ES-I3 (cell line): ENCODE measurements around the gene DMD.

ENCODE experiments used
- H3K36me3 ChIP-seq: 2 replicates; pipeline ENCODE4 v1.6.1; 2013; ENCODE audit warnings: mild to moderate bottlenecking, low read length, control low read depth, moderate library complexity; ENCODE audit not compliant: insufficient read depth
- H3K4me1 ChIP-seq: 2 replicates; pipeline ENCODE4 v1.6.1; 2013; ENCODE audit warnings: mild to moderate bottlenecking, control low read depth, low read length; ENCODE audit not compliant: insufficient read depth
- H3K9ac ChIP-seq: 2 replicates; pipeline ENCODE4 v1.6.1; 2013; ENCODE audit warnings: low read depth, mild to moderate bottlenecking, low read length, moderate library complexity
- H3K9me3 ChIP-seq: 2 replicates; pipeline ENCODE4 v1.6.1; 2013; ENCODE audit warnings: mild to moderate bottlenecking, low read length, moderate library complexity; ENCODE audit not compliant: control insufficient read depth, insufficient read depth

The DMD gene

GRCh38 chrX:33211356-33212260 is at the start of gene DMD:
Gene DMD, minus strand, starts transcription at chrX:33211549. Its CDS starts 237 bp downstream, at chrX:33211312.
- Histone ChIP-seq H3K9me3 (no peaks in the 10 kb centered on the region), H3K4me1 (0 out of 2 replicates have a peak, but pooled peaks cover 11% of the 10 kb centered on the region), H3K9ac (peak within 1 kb of the TSS; percentile 68), H3K36me3 (no peaks in the 10 kb centered on the region)

- Histone ChIP-seq H3K9me3 (no peaks in the 10 kb centered on the region), H3K4me1 (peaks cover 10% of the 10 kb centered on the region; the same call in 1 of the 2 replicates), H3K36me3 (no peaks in the 10 kb centered on the region), H3K9ac (no peak overlapping the region)
Observed at GRCh38 chrX:33252306-33252825, 41.0 kb upstream of the DMD start.

- no peaks in the 10 kb centered on the region for H3K4me1 ChIP-seq
Observed at GRCh38 chrX:33218819-33219218, 7.5 kb upstream of the DMD start.

GRCh38 chrX:33210156-33210555 is 1.2 kb downstream of the DMD start:
- Histone ChIP-seq H3K36me3 (no peaks in the 10 kb centered on the region), H3K9me3 (no peaks in the 10 kb centered on the region), H3K4me1 (peaks cover 20% of the 10 kb centered on the region; the same call in 1 of the 2 replicates), H3K9ac (peak overlapping the region; percentile 31; the same call in 1 of the 2 replicates)

More at GRCh38 chrX:33218819-33219218, 7.5 kb upstream of the DMD start:
- no peak overlapping the region for H3K9ac ChIP-seq
- no peaks in the 10 kb centered on the region for H3K36me3 ChIP-seq
- no peaks in the 10 kb centered on the region for H3K9me3 ChIP-seq

- H3K4me1 ChIP-seq: peaks cover 22% of the 10 kb centered on the region
- no peaks in the 10 kb centered on the region; the same call in 1 of the 2 replicates for H3K9me3 ChIP-seq
- no peak overlapping the region for H3K9ac ChIP-seq
- H3K36me3 ChIP-seq: no peaks in the 10 kb centered on the region
Observed at GRCh38 chrX:33207056-33207455, 4.3 kb downstream of the DMD start.

- Histone ChIP-seq H3K9ac (no peak overlapping the region), H3K36me3 (no peaks in the 10 kb centered on the region), H3K4me1 (peaks cover 16% of the 10 kb centered on the region), H3K9me3 (no peaks in the 10 kb centered on the region; the same call in 1 of the 2 replicates)
Observed at GRCh38 chrX:33205321-33205720, 6.0 kb downstream of the DMD start.

GRCh38 chrX:33204889-33205288 is 6.5 kb downstream of the DMD start:
- Histone ChIP-seq H3K36me3 (no peaks in the 10 kb centered on the region), H3K9ac (no peak overlapping the region), H3K9me3 (no peaks in the 10 kb centered on the region; the same call in 1 of the 2 replicates), H3K4me1 (peaks cover 16% of the 10 kb centered on the region)

GRCh38 chrX:33198561-33199279 is 12.6 kb downstream of the DMD start:
- Histone ChIP-seq H3K9ac (no peak overlapping the region), H3K4me1 (no peaks in the 10 kb centered on the region; the same call in 1 of the 2 replicates), H3K36me3 (no peaks in the 10 kb centered on the region), H3K9me3 (0 out of 2 replicates have a peak, but pooled peaks cover 2% of the 10 kb centered on the region)

GRCh38 chrX:33195698-33196097 is 15.7 kb downstream of the DMD start:
- Histone ChIP-seq H3K4me1 (no peaks in the 10 kb centered on the region), H3K36me3 (no peaks in the 10 kb centered on the region), H3K9me3 (0 out of 2 replicates have a peak, but pooled peaks cover 2% of the 10 kb centered on the region), H3K9ac (no peak overlapping the region)

GRCh38 chrX:33194876-33195433 is 16.4 kb downstream of the DMD start:
- no peaks in the 10 kb centered on the region for H3K36me3 ChIP-seq
- no peak overlapping the region for H3K9ac ChIP-seq
- H3K9me3 ChIP-seq: 0 out of 2 replicates have a peak, but pooled peaks cover 2% of the 10 kb centered on the region
- no peaks in the 10 kb centered on the region for H3K4me1 ChIP-seq

GRCh38 chrX:33194289-33194688 is 17.1 kb downstream of the DMD start:
- Histone ChIP-seq H3K9ac (no peak overlapping the region), H3K9me3 (0 out of 2 replicates have a peak, but pooled peaks cover 2% of the 10 kb centered on the region), H3K36me3 (no peaks in the 10 kb centered on the region), H3K4me1 (no peaks in the 10 kb centered on the region)

- no peak overlapping the region for H3K9ac ChIP-seq
- peaks cover 18% of the 10 kb centered on the region for H3K4me1 ChIP-seq
- H3K36me3 ChIP-seq: no peaks in the 10 kb centered on the region
- no peaks in the 10 kb centered on the region for H3K9me3 ChIP-seq
Observed at GRCh38 chrX:33190016-33190415, 21.3 kb downstream of the DMD start.

GRCh38 chrX:33188881-33189280 is 22.5 kb downstream of the DMD start:
- H3K9ac ChIP-seq: no peak overlapping the region
- H3K9me3 ChIP-seq: no peaks in the 10 kb centered on the region
- peaks cover 18% of the 10 kb centered on the region for H3K4me1 ChIP-seq
- no peaks in the 10 kb centered on the region for H3K36me3 ChIP-seq

GRCh38 chrX:33188286-33188685 is 23.1 kb downstream of the DMD start:
- Histone ChIP-seq H3K36me3 (no peaks in the 10 kb centered on the region), H3K4me1 (peaks cover 20% of the 10 kb centered on the region), H3K9ac (no peak overlapping the region), H3K9me3 (no peaks in the 10 kb centered on the region)
